Endothelial cell of umbilical vein (primary cell): ENCODE measurements around the gene ZFAND2B.

ENCODE experiments used
- CTCF ChIP-seq, 2 donors: IDR thresholded peaks; 1 replicate in 1 of 2; 2 replicates in 1 of 2; pipeline ENCODE4 v1.5.1; 2011; ENCODE audit warnings: low read length in 2 of 2, mild to moderate bottlenecking in 2 of 2, moderate library complexity in 2 of 2, control low read depth in 1 of 2, inconsistent platforms in 1 of 2, low read depth in 1 of 2; ENCODE audit not compliant: insufficient read depth in 1 of 2; ENCODE audit errors: extremely low read depth in 1 of 2
- EZH2 ChIP-seq: IDR thresholded peaks from 2 replicates; pipeline ENCODE4 v1.6.1; 2012; ENCODE audit warnings: borderline replicate concordance, low read depth, mild to moderate bottlenecking, moderate library complexity, low read length, inconsistent platforms; ENCODE audit not compliant: severe bottlenecking
- FOS ChIP-seq: IDR thresholded peaks from 2 replicates; pipeline ENCODE4 v1.6.1; 2011; ENCODE audit warnings: mild to moderate bottlenecking, low read length, moderate library complexity, borderline replicate concordance; ENCODE audit not compliant: insufficient read depth
- MYC ChIP-seq: IDR thresholded peaks from one replicate; pipeline ENCODE4 v1.6.1; 2011; ENCODE audit warnings: mild to moderate bottlenecking, low read depth, low read length
- POLR2A ChIP-seq: IDR thresholded peaks from 2 replicates; pipeline ENCODE4 v1.6.1; 2012; ENCODE audit warnings: low read depth, mild to moderate bottlenecking, control low read depth, low read length
- POLR2AphosphoS5 ChIP-seq: IDR thresholded peaks from 2 replicates; pipeline ENCODE4 v1.6.1; 2012; ENCODE audit warnings: low read depth, mild to moderate bottlenecking, control low read depth, low read length, moderate library complexity; ENCODE audit not compliant: insufficient read depth

DNA sequence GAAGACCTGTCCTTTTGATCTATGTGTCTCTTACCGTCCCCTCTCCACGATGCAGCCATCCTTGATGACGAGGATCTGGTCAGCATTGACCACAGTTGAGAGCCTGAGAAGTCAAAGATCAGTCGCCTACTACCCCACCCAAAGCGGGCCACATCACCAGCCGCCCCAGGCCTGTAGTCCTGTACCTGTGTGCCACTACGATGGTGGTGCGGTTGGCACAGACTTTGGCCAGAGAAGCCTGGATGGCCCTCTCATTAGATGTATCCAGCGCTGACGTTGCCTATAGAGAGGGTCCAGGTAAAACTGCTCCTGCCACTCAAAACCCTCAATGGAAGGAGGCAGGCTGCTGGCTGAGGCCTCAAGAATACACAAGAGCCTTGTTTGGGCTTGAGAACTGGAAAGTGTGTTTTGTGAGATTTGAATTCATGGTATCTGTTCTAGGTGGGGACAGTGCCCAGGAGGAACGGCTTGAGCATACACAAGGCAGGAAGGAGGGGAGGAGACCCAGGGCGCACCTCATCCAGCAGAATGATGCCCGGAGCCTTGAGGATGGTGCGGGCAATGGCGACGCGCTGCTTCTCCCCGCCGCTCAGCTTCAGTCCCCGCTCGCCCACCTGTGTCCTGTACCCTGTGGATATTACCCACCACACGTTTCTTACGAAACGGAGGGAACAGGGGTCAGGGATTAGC lies 3.8 kb downstream of the ZFAND2B start:
- TF ChIP-seq CTCF (IDR thresholded peaks at IDR 0.05; ENCODE audit: extremely low read depth in 1 of 2, insufficient read depth in 1 of 2, low read depth in 1 of 2, low read length in 2 of 2) (no peak), MYC (no peak), EZH2 (no peak), POLR2A (no peak), FOS (no peak), POLR2AphosphoS5 (no peak)
